SJSA1 (cell line): Measurements from ENCODE around the gene PSMD2. TPM values are rescaled to one million over a fixed set of nuclear protein-coding genes. Genes with fewer than 3 reads are reported as not detected.
"Not testable (repeated sequence)": the region's sequence is repeated elsewhere in the genome, so short reads cannot be mapped to it uniquely, and the experiment has no call there.

ENCODE experiments used
- DNase-seq, 2 experiments: peaks; one replicate each; pipeline ENCODE4 v3.0.0-alpha.2; 2015 to 2020; ENCODE audit warnings: low spot score in 2 of 2, low read depth in 1 of 2
- H3K27ac ChIP-seq: fragments of 250-450 bp; sonication (Bioruptor Pico); 2 replicates; pipeline ENCODE4 v1.5.1; 2020; ENCODE audit warnings: mild to moderate bottlenecking, moderate library complexity
- H3K27me3 ChIP-seq: fragments of 250-450 bp; sonication (Bioruptor Pico); replicated peaks from 2 replicates; pipeline ENCODE4 v1.5.1; 2020; ENCODE audit warnings: mild to moderate bottlenecking, moderate library complexity
- H3K36me3 ChIP-seq: fragments of 250-450 bp; sonication (Bioruptor Pico); 2 replicates; pipeline ENCODE4 v1.5.1; 2020; ENCODE audit warnings: mild to moderate bottlenecking
- H3K4me1 ChIP-seq: fragments of 250-450 bp; sonication (Bioruptor Pico); replicated peaks from 2 replicates; pipeline ENCODE4 v1.6.1; 2021; ENCODE audit warnings: mild to moderate bottlenecking
- H3K4me3 ChIP-seq: fragments of 250-450 bp; sonication (Bioruptor Pico); 2 replicates; pipeline ENCODE4 v1.5.1; 2020; ENCODE audit warnings: mild to moderate bottlenecking
- H3K9me3 ChIP-seq: fragments of 250-450 bp; sonication (Bioruptor Pico); replicated peaks from 2 replicates; pipeline ENCODE4 v1.5.1; 2020; ENCODE audit warnings: mild to moderate bottlenecking
- total RNA-seq: library from RNA; depleted of rRNA; stranded (reverse); fragments of >200 nt; shearing (Covaris generic); gene quantifications from 2 replicates; pipeline ENCODE4 v1.2.3, GENCODE V29; 2014

PSMD2 gene
- total RNA-seq, 1 experiment from 2014 or later = 627 TPM

DNA sequence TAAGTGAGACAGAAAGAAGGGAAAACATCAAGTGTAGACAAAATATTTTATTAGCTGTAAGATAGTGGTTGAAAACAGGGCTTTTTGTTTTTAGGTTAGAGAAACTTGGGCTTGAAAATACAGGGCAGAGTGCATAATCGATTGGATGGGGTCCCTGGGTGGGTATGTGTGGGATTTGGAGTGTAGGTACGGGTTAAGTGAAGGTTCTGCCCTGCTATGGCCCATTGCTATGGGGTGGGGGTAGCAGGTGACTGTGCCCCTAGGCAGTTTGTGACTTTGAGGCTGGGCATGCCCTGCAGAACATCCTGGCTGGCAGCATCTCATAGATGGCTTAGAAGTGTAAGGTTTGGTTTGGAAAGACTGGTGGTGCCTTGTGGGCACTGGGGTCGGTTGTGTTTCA, 34.7 kb downstream of the PSMD2 start:
- peak overlapping the region; percentile 81 for H3K27ac ChIP-seq
- H3K9me3 ChIP-seq = no peaks in the 10 kb centered on the region
- H3K27me3 ChIP-seq = no peaks in the 10 kb centered on the region
- peaks cover 64% of the 10 kb centered on the region for H3K4me1 ChIP-seq
- no peak for DNase-seq
- H3K4me3 ChIP-seq = no peak overlapping the region
- peaks cover 72% of the 10 kb centered on the region for H3K36me3 ChIP-seq

- Histone ChIP-seq H3K27me3 (no peaks in the 10 kb centered on the region), H3K4me3 (no peak overlapping the region), H3K36me3 (peaks cover 63% of the 10 kb centered on the region), H3K9me3 (no peaks in the 10 kb centered on the region), H3K4me1 (peaks cover 68% of the 10 kb centered on the region), H3K27ac (peak overlapping the region; percentile 81)
- DNase-seq = peak; percentile 54 to 83
These were observed 35.6 kb downstream of the PSMD2 start for GRCh38 chr3:184334470-184335158.

DNA sequence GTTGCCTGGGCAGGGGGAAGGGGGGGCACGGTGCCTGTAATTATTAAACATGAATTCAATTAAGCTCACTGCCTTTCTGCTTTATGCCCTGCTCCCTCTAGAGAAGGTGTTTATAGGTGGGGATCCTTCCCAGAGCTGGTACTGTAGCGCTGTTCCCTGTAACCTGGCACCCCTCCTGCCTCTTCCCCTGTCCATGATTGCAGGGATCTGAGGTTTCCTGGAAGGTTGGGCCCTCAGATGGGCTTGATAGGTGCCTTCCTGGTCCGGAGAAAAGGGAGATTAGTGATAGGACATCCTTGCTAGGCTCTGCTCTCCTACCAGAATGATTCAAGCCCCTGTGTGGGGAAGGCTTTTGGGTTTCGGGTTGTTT, 36.2 kb downstream of the PSMD2 start:
- peak overlapping the region; percentile 54 for H3K4me3 ChIP-seq
- no peak for DNase-seq
- H3K4me1 ChIP-seq = peaks cover 75% of the 10 kb centered on the region
- H3K36me3 ChIP-seq = peaks cover 56% of the 10 kb centered on the region
- H3K27ac ChIP-seq = peak overlapping the region; percentile 78
- no peaks in the 10 kb centered on the region for H3K9me3 ChIP-seq
- H3K27me3 ChIP-seq = no peaks in the 10 kb centered on the region

GRCh38 chr3:184335661-184336546, 36.9 kb downstream of the PSMD2 start:
- peaks cover 50% of the 10 kb centered on the region for H3K36me3 ChIP-seq

DNA sequence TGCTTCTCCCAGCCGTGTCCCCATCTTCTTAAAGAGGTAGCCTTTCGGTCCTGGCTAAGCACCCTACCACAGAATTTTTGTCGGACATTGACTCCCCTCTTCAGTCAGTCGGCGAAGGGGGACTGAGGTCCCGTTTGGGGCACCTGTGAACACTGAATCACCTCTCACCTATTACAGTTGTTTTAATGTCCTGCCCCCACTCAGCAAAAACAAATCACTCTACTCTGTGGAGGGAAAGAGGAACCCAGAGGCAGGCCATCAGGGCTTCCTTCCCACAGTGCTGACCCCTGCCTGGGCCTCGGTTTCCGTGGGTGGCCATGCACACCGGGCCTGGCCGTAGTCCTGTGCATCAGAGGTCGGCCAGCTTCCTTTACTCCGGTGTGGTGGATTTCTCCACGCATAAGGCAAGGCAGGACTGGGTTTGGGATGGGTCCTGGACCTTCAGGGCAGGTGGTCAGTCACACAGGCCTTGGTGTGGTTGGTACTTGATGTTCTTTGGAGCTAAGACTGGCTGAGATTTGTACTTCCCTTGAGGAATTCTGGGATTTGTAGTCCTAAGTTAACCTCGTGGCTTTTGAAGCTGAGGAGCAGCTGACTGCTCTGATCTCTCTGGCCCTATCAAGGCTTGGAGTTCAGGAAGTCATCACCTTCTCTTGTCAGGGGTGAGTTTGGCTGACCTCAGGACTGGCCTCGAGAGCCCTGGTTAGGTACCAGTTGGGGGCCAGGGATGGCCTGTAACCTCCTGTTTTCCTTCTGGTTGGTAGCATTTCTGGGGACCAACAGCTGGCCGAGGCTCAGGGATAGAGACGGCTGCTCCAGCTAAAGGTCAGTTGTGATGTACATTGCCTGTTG, 37.7 kb downstream of the PSMD2 start:
- Histone ChIP-seq H3K4me3 (peak overlapping the region; percentile 54), H3K36me3 (peaks cover 41% of the 10 kb centered on the region), H3K4me1 (peaks cover 73% of the 10 kb centered on the region), H3K27ac (no peak overlapping the region), H3K9me3 (no peaks in the 10 kb centered on the region), H3K27me3 (no peaks in the 10 kb centered on the region)
- peak in 1 of 2 experiments; percentile 26 for DNase-seq

More at GRCh38 chr3:184335661-184336546, 36.9 kb downstream of the PSMD2 start:
- Histone ChIP-seq H3K9me3 (no peaks in the 10 kb centered on the region), H3K4me3 (peak overlapping the region; percentile 54), H3K27me3 (no peaks in the 10 kb centered on the region), H3K27ac (peak overlapping the region; percentile 78), H3K4me1 (peaks cover 78% of the 10 kb centered on the region)
- peak; percentile 77 to 81 for DNase-seq

DNA sequence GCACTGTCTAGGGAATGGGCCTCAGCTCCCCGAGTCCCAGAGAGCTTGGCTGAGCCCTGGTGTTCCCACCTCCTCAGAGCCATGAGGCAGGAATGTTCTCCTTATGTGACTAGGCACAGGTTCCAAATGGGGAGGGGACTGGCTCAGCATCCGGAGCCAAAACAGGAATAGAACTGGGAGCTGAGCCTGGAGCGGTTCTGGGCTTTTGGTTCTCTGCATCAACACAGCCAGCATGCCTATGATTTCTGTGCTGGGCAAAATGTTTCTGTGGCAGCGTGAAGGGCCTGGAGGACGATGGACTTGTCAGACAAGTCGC, 38.3 kb downstream of the PSMD2 start, which contains the start of gene FAM131A:
FAM131A (plus strand) TSS at position 202 of the 316 bp plus-strand sequence; CDS start at position 233, 31 bp downstream.
- Histone ChIP-seq H3K27ac (no peak within 1 kb of the TSS), H3K27me3 (no peaks in the 10 kb centered on the region), H3K4me3 (peak within 1 kb of the TSS; percentile 54), H3K9me3 (no peaks in the 10 kb centered on the region), H3K36me3 (peaks cover 35% of the 10 kb centered on the region), H3K4me1 (peaks cover 67% of the 10 kb centered on the region)
- DNase-seq = no peak

DNA sequence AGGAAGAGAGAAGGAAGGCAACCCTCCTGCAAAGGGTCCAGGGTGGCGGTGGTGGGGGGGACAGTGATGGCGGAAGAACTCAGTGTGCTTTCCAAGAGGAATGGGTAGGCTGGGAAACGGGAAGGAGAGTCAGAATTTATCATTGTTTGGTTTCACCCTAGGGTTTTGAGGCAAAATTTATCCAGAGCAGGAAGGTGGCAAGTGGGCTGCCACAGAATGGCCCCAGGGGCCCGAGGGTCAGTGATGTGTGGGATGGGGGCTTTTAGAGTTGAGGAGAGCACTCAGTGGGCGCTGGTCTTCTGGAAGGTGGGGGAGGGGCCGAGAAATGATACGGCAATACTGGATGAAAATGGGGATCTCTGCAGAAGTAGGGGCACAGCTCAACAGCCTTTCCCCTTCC, 38.9 kb downstream of the PSMD2 start:
- Histone ChIP-seq H3K27ac (no peak overlapping the region), H3K36me3 (peaks cover 29% of the 10 kb centered on the region), H3K4me1 (peaks cover 61% of the 10 kb centered on the region), H3K4me3 (no peak overlapping the region), H3K27me3 (no peaks in the 10 kb centered on the region), H3K9me3 (no peaks in the 10 kb centered on the region)
- DNase-seq = no peak

- Histone ChIP-seq H3K36me3 (peaks cover 26% of the 10 kb centered on the region), H3K4me3 (no peak overlapping the region), H3K27me3 (no peaks in the 10 kb centered on the region), H3K27ac (no peak overlapping the region), H3K9me3 (no peaks in the 10 kb centered on the region), H3K4me1 (peaks cover 55% of the 10 kb centered on the region)
- DNase-seq = no peak
These were observed 39.5 kb downstream of the PSMD2 start for GRCh38 chr3:184338511-184338945.

DNA sequence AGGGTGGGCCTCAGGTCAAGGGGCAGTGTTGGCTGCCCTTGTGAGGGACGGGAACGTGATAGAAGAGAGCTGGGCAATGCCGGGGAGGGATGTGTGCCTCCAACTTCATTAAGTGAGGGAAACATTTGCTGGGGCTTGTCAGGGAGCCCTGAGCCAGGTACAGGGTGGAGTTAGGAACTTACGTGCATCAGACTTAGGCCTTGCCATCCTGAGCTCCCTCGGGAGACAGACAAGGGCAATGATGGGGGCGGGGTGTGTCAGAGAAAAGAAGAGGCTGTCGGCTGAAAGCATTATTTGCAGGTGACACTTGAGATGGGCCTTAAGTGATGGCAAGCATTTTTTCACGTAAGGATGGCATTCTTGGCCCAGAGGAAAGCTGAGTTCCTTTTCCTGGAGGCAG, 40.0 kb downstream of the PSMD2 start:
- H3K27me3 ChIP-seq = no peaks in the 10 kb centered on the region
- peaks cover 22% of the 10 kb centered on the region for H3K36me3 ChIP-seq
- H3K27ac ChIP-seq = no peak overlapping the region
- H3K9me3 ChIP-seq = no peaks in the 10 kb centered on the region
- peaks cover 51% of the 10 kb centered on the region for H3K4me1 ChIP-seq
- H3K4me3 ChIP-seq = no peak overlapping the region
- DNase-seq = no peak

DNA sequence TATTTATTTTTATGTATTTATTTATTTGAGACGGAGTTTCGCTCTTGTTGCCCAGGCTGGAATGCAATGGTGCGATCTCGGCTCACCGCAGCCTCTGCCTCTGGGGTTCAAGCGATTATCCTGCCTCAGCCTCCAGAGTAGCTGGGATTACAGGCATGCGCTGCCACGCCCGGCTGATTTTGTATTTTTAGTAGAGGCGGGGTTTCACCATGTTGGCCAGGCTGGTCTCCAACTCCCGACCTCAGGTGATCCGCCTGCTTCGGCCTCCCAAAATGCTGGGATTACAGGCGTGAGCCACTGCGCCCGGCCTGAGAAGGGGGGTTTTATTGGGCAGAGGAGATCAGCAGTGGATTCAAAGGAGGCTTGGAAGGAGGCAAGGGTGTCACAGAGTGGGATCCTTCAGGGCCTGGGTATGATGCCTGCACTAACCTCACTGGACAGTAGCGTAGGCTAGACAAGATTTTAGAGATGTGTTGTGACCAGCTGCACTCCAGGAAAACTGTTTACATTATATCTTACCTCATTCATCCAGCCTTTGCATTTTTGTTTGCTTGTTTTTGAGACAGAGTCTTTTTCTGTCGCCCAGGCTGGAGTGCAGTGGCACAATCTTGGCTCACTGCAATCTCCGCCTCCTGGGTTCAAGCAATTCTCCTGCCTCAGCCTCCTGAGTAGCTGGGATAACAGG, 40.6 kb downstream of the PSMD2 start:
- DNase-seq, H3K27me3 ChIP-seq, H3K4me3 ChIP-seq, H3K27ac ChIP-seq, H3K9me3 ChIP-seq: not testable (repeated sequence)
- Histone ChIP-seq H3K36me3 (peaks cover 20% of the 10 kb centered on the region), H3K4me1 (peaks cover 45% of the 10 kb centered on the region)

GRCh38 chr3:184341925-184342324, 42.9 kb downstream of the PSMD2 start:
- peaks cover 16% of the 10 kb centered on the region for H3K36me3 ChIP-seq
- H3K9me3 ChIP-seq = no peaks in the 10 kb centered on the region
- no peak overlapping the region for H3K27ac ChIP-seq
- no peak overlapping the region for H3K4me3 ChIP-seq
- no peak for DNase-seq
- H3K4me1 ChIP-seq = peaks cover 31% of the 10 kb centered on the region
- H3K27me3 ChIP-seq = no peaks in the 10 kb centered on the region

- DNase-seq = no peak
- H3K9me3 ChIP-seq = no peaks in the 10 kb centered on the region
- peaks cover 27% of the 10 kb centered on the region for H3K4me1 ChIP-seq
- no peaks in the 10 kb centered on the region for H3K27me3 ChIP-seq
- peaks cover 23% of the 10 kb centered on the region for H3K36me3 ChIP-seq
- no peak overlapping the region for H3K27ac ChIP-seq
- H3K4me3 ChIP-seq = no peak overlapping the region
These were observed 44.3 kb downstream of the PSMD2 start for GRCh38 chr3:184343200-184343876.
